HG02763 (cell line): ENCODE measurements around the gene CREB3L1.

Source experiments
- ATAC-seq: cut with Tn5 transposase; IDR thresholded peaks from one replicate; pipeline ENCODE4 v1.9.1; 2021; ENCODE audit warnings: mild to moderate bottlenecking, moderate library complexity; ENCODE audit not compliant: unreplicated experiment

Gene CREB3L1

DNA sequence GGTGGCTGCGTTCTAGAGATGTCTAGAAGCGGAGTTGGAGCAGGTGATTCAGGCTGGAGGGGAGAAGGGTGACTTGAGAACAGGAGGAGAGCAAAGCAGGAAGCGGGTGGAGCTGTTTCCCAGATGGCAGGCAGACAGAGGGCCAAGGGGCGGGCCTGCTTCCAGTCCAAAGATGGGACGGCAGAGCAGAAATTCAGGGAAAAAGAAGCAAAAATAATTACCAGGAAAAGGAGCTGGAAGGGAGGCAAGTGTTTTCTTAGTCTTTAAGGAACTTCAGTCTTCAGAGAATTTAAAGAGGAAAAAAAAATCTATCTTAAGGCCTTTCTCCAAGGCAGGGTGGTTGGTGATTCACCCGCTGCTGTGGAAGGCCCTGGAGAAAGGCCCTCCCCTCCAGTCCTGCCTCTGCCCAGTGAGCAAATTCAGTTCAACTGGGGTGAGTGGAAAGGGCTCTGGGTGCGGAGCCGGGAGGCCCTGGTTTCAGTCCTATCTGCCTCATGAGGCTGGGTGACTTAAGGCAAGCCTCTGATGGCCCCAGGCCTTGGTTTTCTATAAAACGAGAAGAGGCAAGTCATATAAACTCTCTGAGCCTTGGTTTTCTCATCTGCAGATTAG, 4.5 kb upstream of the CREB3L1 start:
- no peak for ATAC-seq

DNA sequence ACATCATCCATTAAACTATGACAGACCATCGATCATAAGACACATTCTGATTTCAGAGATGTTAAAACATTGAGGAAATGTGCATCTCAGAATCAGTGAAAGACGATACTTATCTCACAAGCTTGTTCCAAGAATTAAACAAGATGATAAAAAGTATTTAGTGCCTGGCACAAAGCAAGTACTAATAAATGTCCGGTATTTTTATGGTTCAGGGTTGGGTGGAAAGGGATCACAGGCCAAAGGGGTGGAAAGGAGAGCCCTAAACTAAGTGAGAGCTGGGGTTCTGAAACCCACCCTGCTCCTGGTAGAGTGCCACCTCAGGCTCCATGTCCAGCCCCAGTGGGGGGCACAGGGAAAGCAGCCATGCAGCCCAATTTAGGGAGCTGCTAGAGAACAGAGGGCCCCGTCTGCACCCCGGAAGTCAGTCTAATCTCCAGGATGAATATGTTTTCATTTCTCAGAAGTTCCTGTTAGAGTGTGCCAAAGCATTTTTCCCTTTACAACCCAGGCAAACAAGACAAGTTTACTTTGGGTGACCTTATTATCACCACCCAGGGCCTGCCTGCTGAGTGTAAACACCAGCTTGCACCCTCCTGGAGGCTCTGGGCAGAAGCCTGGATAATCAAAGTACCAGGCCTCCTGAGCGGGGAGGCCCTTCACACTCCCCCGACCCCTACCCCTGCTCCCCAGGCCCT, 3.8 kb upstream of the CREB3L1 start:
- no peak for ATAC-seq

DNA sequence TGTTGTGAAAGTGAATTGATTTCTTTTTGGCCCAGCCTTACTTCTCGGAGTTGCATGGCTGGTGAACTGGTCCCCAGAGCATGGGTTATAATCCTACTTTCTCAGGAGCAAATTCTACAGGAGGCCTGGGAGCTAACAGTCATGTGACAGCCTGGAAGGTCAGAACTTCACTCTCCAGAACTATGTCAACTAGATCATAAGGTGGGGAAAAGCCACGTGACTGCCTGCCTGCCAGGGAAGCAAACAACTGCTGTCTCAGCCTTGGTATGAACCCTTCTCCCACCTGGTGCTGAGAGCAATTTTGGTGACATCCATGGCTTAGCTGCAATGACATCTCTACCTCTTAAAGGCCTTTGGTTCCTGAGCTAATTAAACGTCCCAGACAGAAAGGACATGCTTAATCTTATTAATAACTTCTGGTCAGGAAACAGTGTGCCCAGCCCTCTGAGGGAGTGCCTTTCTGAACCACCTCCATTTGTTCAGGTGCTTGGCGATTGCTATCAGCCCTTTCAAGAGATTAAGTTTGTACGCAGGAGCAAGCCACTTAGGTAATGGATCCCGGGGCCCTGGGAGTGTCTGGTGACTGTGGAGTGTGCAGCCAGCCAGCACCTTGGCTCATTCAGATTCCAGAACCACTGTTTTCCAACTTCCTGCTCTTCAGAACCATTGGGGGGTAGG, 1.4 kb upstream of the CREB3L1 start:
- ATAC-seq = no peak

DNA sequence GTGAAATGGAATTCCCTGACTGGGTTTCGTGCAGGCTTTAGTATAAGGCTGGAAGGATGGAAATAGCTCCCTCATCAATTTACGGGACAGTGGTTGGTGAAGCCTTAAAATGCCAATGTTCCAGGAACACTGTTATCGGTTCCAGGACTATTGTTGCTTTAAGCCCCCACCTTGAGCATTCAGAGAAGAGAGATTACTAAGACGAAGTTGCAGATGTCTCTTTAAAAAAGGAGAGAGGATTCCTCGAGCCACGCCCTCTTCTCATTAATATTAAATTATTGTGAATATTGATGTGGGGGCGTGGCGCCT, 195 bp upstream of the CREB3L1 start:
- ATAC-seq = no peak

DNA sequence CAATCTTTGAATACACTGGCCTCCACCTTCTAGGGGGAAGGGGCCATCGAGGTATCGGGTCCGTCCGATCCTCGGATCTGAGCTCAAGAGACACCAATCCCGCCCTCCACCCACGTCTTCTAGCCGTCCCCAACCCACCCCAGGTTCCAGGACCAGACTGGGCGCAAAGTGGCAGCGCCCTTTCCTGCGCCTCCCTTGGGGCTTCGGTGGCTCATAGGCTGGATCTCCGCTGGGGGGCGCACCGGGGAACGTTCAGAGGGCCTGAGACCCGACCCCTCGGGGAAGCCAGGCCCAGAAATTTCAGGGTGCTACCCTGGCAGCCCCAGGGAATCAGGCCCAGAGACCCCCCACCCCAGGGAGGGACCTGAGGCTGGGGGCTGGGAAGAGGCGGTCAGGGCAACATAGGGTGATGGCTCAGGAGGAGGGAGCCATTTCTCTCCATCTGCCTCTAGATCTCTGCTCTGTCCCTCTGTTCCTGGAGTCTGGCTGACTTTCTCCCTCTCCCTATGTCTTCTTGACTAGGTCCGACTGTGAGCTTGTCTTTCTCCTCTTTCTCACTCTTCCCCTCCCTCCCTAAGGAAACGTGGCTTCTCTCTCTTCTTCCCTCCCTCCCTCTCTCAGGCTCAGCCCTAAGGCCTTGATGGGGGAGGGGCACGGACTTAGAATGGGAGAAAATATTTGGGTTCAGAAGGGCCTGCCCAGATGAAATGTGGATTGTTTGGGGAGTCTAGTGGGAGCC, 1.1 kb downstream of the CREB3L1 start:
- no peak for ATAC-seq

DNA sequence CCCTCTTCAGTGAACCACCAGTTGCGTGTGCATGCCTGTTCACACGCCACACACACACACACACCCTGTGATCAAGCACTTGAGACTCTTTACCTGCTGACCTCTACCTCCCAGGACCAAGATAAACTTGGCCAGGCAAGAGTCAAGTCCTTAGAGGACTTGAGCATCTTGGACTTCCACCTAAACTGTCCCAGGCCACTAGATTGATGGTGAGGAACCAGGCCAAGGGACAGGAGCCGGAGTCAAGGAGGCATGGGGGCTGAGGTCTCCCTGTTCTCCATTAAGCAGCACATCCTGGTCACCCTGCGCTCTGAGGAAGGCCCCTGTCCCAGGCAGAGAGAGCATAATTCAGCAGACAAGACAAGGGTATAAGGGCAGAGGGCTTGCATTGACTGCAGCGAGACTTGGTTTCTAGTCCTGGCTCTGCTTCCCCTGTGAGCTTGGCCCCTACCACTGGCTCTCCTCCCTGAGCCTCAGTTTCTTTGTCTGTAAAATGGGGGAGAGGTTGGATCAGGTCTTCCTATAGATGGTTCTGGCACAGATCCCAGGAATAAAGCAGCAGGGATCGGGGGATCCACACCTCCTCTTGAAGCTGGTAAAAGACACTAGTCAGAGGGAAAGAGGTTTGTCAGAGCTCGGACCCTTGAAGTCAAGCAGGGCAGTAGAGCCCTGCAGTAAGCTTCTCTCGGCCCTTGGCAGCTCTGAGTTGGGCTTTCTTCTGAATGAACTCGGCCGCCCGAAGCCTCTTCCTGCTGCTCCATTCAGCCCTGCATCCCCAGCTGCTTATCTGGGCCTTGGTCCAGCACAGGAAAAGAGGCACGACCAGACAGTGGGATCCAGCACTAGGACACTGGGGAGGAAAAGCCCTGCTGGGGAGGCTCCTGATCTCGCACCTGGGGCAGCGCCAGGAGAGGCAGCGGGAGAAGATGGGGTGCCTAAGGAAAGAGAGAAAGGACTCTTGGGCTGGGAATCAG, 2.0 kb downstream of the CREB3L1 start:
- ATAC-seq = no peak

DNA sequence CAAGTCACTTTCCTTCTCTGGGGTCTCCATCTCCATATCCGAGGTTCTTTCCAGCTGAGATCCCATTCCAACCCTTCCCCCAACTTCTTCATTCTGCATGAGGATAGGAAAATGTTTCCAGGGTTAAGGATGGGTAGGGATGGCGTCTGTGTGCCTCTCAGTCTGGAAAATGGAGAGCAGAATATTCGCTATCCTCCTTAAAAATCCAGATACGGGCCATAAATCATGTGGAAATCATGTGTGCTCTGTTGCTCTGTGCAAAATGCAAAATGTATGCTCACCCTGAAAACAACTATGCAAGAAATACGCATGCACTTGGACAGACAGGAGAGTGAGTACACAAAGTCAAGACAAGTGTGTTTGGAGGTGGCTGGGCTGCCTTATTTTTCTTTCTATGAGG, 3.2 kb downstream of the CREB3L1 start:
- ATAC-seq = no peak

DNA sequence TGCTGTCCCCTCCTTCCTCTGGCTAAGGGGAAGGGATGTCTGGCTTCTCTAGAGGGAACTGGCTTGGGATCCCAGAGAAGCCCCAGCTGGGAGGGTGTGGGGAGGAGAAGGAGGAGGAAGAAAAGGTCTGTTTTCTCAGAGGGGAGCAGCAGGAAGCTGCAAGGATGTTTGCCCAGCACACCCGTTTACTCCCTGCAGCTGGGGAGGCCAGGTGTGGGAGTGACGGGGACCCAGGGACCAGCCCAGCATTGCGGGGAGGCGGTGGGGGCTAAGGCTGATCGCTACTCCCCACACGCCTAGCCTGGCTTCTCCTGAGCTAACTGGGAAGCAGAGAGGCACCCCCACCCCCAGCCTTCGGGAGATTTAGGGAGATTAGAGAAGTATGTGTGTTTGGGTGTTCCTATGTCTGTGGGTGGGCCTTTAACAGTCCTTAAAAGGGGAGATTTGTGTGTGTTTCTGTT, 3.9 kb downstream of the CREB3L1 start:
- no peak for ATAC-seq

DNA sequence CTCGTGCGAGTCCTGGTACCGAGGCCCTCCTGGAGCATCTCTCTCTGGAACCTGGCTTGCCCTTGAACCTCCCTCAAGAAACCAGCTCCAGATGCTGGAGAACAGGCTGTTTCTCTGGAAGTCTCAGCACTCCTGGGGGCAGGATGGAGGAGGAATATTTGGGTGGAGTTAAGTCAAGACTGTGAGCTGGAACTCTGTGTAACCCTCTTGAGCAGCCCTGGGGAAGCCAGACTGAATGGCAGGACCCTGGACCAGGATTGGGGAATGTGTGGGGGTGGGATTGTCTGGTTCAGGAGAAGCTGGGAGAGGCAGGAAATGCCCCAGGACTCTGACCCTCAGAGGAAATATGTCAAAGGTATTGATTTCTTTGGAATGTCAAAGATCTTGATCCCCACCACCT, 7.7 kb downstream of the CREB3L1 start:
- no peak for ATAC-seq

DNA sequence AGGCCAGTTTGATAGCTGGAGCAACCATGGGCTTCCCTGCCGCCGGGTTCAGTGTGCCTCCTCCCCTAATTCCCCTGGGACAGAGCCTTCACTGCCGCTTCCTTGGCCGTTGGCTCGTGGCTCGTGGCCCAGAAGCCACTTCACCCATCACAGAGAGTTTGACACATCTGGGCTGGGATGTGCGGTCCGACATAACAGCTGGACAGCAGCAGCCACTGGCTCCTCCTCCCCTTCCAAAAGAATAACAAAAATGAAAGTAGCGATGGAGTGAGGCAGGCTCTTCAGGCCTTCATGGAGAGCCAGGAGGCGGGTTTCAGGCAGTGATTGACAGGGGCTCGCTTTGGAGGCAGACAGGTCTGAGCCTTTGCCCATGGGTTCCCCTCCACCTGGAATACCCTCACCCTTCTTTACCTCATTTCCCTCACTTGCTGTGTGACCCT, 8.2 kb downstream of the CREB3L1 start:
- no peak for ATAC-seq

DNA sequence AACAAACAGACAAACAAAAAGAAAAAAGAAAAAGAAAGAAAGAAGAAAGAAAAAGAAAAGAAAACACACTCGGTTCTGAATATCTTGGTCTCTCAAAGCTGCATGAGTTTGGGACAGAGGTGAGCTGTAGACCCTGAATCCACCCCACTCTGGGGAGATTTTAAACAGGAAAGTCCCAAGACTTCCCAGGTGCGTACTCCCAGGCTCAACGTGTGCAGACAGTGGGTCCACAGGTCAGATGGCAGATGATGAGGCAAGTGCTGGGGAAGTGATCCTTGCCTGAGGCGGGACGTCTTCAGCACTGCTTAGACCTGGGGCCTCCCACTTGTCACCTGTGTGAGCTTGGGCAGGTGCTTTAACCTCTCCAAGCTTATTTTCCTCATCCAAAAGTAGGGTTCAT, 9.3 kb downstream of the CREB3L1 start:
- ATAC-seq = no peak

DNA sequence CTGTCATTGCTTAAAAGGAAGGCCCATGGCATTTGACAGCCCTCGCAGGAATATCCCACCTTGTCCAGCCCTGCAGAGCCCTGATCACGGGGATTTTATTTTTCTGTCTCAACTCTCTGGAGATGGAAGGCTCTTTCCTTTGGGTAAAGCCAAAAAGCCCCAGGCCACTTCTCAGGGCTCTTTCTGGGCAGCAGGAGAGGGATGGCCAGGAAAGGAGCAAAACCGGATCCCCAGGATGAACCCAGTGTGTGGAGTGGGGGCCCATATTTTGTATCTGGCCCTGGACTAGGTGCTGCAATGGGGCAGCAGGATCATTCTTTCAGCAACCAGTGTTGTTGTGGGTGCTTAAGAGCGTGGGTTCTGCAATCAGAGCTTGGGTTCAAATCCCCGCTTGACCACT, 11.0 kb downstream of the CREB3L1 start:
- ATAC-seq = no peak

DNA sequence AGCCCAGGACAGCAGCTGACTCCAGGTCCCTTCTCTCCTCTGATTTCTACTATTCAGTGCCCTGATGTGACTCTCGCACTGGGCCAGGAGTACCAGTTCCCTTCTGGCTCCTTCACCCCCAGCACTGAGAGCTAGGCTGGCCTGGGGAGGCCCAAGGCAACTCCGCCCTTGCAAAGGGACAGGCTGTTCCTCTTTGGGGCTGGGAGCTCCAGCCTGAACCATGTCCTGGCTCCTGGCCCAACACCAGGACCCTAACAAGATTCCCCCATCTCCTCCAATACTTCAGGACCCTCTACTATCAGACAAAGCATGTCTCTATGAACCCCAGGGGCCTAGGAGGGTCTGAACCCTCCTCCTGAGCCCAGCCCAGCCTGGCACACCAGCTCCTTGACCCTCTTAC, 12.5 kb downstream of the CREB3L1 start:
- no peak for ATAC-seq

DNA sequence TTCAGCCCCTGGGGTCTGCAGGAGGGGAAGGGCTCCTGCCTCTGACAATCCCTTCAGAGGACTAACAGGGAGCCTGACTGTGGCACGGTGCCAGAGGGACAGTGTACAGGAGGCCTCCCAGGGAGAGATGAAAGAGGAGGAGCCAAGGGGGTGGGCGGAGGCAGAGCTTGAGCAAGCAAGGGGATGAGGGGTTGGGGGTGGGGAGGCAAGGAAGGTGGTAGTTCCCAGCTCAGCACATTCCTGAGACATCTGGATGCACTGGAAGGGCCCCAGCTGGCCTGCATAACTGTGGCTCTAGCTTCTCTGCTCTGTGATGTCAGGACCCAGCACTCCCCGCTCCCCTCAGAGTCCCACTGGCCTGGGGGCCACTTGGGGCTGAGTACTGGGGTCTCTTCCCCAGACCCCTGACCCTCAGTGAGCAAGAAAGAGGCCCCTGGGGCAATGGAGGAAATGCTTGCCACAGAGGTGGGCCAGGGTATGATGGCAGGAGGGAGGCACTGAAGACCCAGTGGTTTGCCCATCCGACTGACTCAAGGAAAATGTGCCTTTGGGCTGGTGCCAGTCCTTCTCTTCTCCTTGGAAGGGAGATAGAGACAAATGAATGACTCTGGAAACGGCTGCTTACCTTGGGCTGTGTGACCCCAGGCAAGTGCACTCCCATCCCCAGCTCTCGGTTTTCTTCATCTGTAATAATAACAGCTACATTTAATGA, 13.3 kb downstream of the CREB3L1 start:
- ATAC-seq = no peak

DNA sequence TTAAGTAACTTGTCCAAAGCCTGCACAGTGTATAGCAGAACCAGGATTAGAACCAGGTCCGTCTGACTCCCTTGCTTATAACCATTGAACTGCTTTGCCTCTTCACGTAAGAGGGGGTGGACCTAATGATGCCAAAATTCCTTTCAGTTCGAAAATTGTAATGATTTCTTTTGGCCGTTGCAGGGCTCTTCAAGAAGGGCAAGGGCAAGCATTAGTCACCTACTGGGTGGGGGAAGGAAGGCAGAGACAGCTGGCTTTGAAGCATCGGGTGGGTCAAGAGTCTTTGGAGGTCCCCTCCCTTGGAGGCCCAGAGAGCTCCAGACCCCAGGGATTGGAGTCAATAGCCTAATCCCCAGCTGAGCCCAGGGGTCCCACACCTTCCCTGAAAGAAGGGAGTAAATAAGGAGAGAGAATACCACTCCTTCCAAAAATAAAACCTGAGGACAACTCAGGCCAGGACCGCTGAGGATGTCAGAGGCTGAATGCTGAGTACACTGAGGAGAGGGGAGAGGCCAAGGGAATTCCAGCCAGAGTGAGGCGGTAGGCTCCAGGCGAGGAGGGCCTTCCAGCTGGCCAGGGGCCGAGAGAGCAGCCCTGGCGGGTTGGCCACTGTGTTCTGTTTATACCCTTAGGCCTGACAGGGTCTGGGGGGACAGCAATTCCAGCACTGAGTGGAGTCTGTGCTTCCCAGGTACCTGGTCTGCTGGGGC, 14.1 kb downstream of the CREB3L1 start:
- no peak for ATAC-seq

DNA sequence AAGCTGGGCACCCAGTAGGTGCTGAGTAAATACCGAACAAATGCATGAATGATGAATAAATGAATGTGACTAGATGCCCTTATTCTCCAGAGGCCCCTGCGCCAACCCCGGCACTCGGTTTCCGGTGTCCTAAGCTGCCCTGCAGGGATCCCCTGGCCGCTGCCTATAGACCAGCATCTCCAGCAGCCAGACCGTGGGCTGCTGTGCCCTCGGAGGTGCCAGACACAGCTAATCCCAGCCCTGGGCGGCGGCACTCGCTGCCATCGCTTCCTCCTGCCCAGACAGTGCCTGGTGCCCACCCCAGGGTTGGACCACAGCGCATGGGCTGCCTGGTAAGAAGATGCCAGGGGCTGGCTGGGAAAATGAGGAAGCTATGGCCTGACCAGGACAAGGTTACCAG, 15.6 kb downstream of the CREB3L1 start:
- ATAC-seq = no peak

DNA sequence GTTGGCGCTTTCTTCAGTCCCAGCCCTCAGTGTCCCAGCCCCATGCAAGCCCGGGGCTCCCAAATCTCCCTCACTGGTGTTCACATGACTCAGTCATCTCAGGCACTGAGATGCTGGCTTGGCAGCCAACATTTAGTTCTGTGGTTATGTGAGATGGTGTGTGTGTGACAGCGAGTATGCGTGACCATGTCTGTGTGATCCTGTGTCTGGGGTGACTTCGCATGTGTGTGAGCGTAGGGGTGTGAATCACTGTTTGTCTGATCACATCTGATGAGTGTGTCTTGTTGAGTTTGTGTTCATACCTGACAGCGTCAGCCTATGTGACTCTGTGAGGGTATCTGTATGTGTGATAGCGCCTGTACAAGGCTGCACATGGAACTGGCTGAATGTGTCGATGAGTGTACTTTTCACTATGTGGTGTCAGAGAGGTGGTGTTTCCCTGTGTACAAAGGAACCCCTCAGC, 16.2 kb downstream of the CREB3L1 start:
- ATAC-seq = no peak

DNA sequence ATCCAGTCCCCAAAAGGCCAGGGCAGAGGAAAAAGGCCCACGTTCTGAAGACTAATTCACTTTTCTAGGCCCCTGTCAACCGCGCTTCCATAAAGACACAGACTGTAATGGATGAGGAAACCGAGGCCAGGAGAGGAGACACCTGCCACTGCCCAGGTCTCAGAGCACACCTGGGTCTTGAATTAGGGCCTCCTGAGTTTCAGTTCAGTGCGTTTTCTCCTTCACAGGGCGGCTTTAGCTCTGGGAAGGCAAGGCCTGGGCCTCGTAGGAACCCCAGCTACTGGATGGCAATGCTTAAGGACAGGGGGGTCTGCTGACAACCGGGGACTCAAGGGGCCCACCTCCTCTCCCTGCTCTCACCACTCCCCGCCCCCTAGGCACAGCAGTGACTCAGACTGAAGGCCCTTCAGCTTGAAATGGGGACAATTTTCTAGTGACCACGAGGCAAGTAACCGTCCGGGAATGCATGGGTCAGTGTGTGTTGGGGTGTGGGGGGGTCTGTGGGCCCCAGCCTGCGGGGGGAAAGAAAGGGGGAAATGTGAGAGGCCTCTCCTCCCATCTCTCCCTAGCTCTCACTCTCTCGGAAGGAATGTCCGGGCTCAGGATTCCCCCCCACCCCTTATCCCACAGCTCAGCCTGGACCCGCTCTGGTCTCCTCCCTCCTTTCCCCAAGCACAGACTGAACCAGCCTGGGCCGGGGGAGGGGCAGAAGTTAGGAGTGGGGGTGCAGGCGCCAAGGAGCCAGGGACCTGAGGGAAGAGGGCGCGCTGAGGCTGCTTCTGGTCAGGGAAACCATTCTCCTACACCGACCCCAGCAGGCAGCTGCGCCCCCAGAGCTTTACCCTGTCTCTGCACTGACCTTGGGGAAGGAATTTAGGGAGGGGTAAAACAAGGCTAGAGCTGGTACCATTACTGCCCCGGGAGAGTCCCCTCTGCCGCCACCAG, 17.2 kb downstream of the CREB3L1 start:
- ATAC-seq = no peak
